ENCODE results near the gene PPM1H.

PPM1H gene

DNA sequence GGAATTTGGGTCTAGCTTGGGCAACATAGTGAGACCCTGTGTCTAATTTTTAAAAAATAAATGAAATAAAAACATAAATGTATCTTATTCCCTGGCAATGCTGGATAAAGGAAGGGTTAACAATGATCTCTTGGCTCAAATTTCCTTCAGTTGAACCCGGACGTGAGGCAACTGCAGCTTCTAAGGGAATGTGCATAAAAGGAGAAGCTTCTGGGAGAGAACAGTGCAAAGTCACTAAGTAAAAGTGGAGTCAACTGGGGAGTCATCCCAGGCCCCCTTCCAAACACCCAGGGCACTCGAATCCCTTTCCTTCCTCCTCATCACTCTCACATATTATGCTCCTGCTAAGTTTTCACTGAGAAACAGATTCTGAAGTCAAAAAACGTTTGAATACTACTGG lies 147.3 kb downstream of the PPM1H start:
- no peak overlapping the region for H3K4me3 ChIP-seq (ENCODE audit: low read length)
- TF ChIP-seq, protein P1, sequence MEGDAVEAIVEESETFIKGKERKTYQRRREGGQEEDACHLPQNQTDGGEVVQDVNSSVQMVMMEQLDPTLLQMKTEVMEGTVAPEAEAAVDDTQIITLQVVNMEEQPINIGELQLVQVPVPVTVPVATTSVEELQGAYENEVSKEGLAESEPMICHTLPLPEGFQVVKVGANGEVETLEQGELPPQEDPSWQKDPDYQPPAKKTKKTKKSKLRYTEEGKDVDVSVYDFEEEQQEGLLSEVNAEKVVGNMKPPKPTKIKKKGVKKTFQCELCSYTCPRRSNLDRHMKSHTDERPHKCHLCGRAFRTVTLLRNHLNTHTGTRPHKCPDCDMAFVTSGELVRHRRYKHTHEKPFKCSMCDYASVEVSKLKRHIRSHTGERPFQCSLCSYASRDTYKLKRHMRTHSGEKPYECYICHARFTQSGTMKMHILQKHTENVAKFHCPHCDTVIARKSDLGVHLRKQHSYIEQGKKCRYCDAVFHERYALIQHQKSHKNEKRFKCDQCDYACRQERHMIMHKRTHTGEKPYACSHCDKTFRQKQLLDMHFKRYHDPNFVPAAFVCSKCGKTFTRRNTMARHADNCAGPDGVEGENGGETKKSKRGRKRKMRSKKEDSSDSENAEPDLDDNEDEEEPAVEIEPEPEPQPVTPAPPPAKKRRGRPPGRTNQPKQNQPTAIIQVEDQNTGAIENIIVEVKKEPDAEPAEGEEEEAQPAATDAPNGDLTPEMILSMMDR (conservative IDR thresholded peaks at IDR 0.05; ENCODE audit: low read depth, low read length), result no peak
- no peak for DNase-seq (ENCODE audit: low read depth)

- DNase-seq (ENCODE audit: low read depth), result no peak
- no peak overlapping the region for H3K4me3 ChIP-seq (ENCODE audit: low read length)
- TF ChIP-seq, protein P1 (conservative IDR thresholded peaks at IDR 0.05; ENCODE audit: low read depth, low read length), result no peak
These were observed 147.9 kb downstream of the PPM1H start for GRCh38 chr12:62787023-62787422.

GRCh38 chr12:62785941-62786559 lies 148.9 kb downstream of the PPM1H start:
- TF ChIP-seq, protein P1 (conservative IDR thresholded peaks at IDR 0.05; ENCODE audit: low read depth, low read length), result no peak
- H3K4me3 ChIP-seq (ENCODE audit: low read length), result no peak overlapping the region
- DNase-seq (ENCODE audit: low read depth), result peak; percentile 88

DNA sequence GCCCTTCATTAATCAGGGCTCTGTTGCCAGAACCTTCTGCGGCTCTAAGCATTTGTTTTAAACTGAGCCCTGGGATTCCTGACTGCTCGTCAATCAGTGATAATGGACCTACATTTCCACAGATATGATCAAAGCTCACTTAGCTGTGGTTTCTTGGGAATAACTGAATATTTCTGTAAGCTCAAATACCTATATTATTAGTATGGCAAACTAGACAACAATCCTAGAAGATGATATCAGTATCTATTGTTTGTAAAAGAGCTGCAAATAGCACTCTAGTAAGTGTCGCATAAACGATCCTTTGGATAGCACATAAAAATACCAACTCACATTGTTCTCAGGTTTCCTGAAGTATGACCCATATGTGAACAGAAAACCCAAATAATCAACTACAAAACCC lies 150.4 kb downstream of the PPM1H start:
- TF ChIP-seq, protein P1 (conservative IDR thresholded peaks at IDR 0.05; ENCODE audit: low read depth, low read length), result no peak
- no peak overlapping the region for H3K4me3 ChIP-seq (ENCODE audit: low read length)
- DNase-seq (ENCODE audit: low read depth), result no peak

DNA sequence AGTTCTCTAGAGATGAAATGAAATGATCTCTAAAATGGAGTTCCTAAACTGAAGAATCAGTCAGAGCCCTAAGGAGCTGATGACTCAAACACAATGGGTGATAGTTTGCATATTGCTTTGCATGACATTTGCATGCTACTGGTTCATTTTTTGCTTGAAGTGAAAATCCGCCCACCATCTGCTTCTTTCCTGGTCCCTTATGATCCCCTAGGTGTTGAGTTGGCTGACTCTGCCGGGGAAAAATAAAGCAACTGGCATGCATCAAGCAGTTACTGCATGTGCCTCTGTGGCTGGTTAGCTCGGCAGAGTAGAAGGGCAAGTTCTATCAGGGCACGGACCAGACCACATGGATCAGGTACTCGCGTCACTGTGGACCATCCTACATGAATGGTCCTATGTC lies 151.1 kb downstream of the PPM1H start:
- no peak for DNase-seq (ENCODE audit: low read depth)
- TF ChIP-seq, protein P1 (conservative IDR thresholded peaks at IDR 0.05; ENCODE audit: low read depth, low read length), result no peak
- no peak overlapping the region for H3K4me3 ChIP-seq (ENCODE audit: low read length)

DNA sequence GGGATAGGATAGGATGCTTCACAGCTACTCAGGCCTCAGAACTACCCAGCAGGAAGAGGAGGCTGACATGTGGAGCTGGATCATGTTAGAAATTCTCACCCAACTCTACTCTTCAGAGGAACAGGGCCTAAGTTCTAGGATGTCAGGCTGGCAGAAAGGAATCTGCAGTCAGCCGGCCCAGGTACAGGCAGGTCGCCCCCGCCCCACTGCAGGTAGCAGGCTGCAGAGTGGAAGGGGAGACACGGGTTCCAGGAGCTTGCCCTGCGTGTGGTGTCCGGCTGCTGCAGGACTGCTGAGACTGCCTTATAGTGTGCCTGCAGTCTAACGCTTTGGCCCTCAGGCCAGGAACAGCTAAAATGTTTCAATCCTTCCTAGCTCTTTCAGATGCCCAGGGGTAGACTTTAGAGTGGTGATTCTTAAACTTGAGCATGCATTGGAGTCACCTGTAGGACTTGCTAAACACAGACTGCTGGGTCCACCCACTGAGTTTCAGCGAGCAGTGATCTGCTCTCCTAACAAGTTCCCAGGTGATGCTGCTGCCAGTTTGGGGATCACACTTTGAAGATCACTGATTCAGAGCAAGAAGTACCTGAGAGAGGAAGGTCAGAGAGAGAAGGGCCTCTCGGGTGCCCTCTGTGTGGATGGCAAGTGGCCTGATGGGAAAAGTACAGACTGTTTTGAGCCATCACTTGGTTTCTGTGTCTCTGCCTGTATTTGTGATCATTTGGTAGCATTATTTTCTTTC lies 153.6 kb downstream of the PPM1H start:
- no peak overlapping the region for H3K4me3 ChIP-seq (ENCODE audit: low read length)
- no peak for DNase-seq (ENCODE audit: low read depth)
- TF ChIP-seq, protein P1 (conservative IDR thresholded peaks at IDR 0.05; ENCODE audit: low read depth, low read length), result no peak

GRCh38 chr12:62779488-62779887 lies 155.5 kb downstream of the PPM1H start:
- TF ChIP-seq, protein P1 (conservative IDR thresholded peaks at IDR 0.05; ENCODE audit: low read depth, low read length), result no peak
- DNase-seq (ENCODE audit: low read depth), result no peak

More at GRCh38 chr12:62779488-62779887, 155.5 kb downstream of the PPM1H start:
- H3K4me3 ChIP-seq (ENCODE audit: low read length), result no peak overlapping the region

Data from retinal pigment epithelial cell (primary cell).